ENCODE measurements around the gene ACADS.

ACADS gene

GRCh38 chr12:120734210-120734609, 8.6 kb downstream of the ACADS start:
- H3K36me3 ChIP-seq, result peaks cover 3% of the 10 kb centered on the region; the same call in 1 of the 2 replicates
- TF ChIP-seq CTCF (IDR thresholded peaks at IDR 0.05; ENCODE audit: low read depth, low read length), result no peak
- no peaks in the 10 kb centered on the region for H3K27me3 ChIP-seq (ENCODE audit: insufficient read depth, low read depth, severe bottlenecking)
- DNase-seq, result no peak
- H3K27ac ChIP-seq, result no peak overlapping the region
- no peaks in the 10 kb centered on the region for H3K9me3 ChIP-seq (ENCODE audit: severe bottlenecking)
- H3K4me3 ChIP-seq (ENCODE audit: low read depth, low read length), result no peak overlapping the region

GRCh38 chr12:120735181-120735580, 9.6 kb downstream of the ACADS start:
- Histone ChIP-seq H3K9me3 (ENCODE audit: severe bottlenecking) (no peaks in the 10 kb centered on the region), H3K27me3 (ENCODE audit: insufficient read depth, low read depth, severe bottlenecking) (no peaks in the 10 kb centered on the region), H3K4me3 (ENCODE audit: low read depth, low read length) (no peak overlapping the region), H3K36me3 (no peaks in the 10 kb centered on the region; the same call in 1 of the 2 replicates), H3K27ac (no peak overlapping the region)
- TF ChIP-seq CTCF (IDR thresholded peaks at IDR 0.05; ENCODE audit: low read depth, low read length), result no peak
- no peak for DNase-seq

GRCh38 chr12:120736404-120737331, 11.0 kb downstream of the ACADS start:
- Histone ChIP-seq H3K27me3 (ENCODE audit: insufficient read depth, low read depth, severe bottlenecking) (no peaks in the 10 kb centered on the region), H3K4me3 (ENCODE audit: low read depth, low read length) (no peak overlapping the region), H3K27ac (no peak overlapping the region), H3K9me3 (ENCODE audit: severe bottlenecking) (no peaks in the 10 kb centered on the region), H3K36me3 (no peaks in the 10 kb centered on the region)
- DNase-seq, result no peak
- TF ChIP-seq CTCF (IDR thresholded peaks at IDR 0.05; ENCODE audit: low read depth, low read length), result no peak

GRCh38 chr12:120737557-120738251, 12.1 kb downstream of the ACADS start:
- H3K9me3 ChIP-seq (ENCODE audit: severe bottlenecking), result no peaks in the 10 kb centered on the region
- H3K4me3 ChIP-seq (ENCODE audit: low read depth, low read length), result no peak overlapping the region
- no peaks in the 10 kb centered on the region for H3K27me3 ChIP-seq (ENCODE audit: insufficient read depth, low read depth, severe bottlenecking)
- H3K36me3 ChIP-seq, result no peaks in the 10 kb centered on the region
- peak; percentile 68 for TF ChIP-seq CTCF (IDR thresholded peaks at IDR 0.05; ENCODE audit: low read depth, low read length)
- H3K27ac ChIP-seq, result no peak overlapping the region
- DNase-seq, result no peak

- H3K9me3 ChIP-seq (ENCODE audit: severe bottlenecking), result no peaks in the 10 kb centered on the region
- no peak overlapping the region for H3K4me3 ChIP-seq (ENCODE audit: low read depth, low read length)
- no peaks in the 10 kb centered on the region for H3K36me3 ChIP-seq
- TF ChIP-seq CTCF (IDR thresholded peaks at IDR 0.05; ENCODE audit: low read depth, low read length), result no peak
- H3K27ac ChIP-seq, result no peak overlapping the region
- H3K27me3 ChIP-seq (ENCODE audit: insufficient read depth, low read depth, severe bottlenecking), result no peaks in the 10 kb centered on the region
- DNase-seq, result no peak
These were observed 12.8 kb downstream of the ACADS start for GRCh38 chr12:120738252-120739030.

All from WERI-Rb-1 (cell line).